NCI-H524 (cell line): Measurements from ENCODE around the gene CCSER1.
"Not testable (repeated sequence)": the region's sequence is repeated elsewhere in the genome, so short reads cannot be mapped to it uniquely, and the experiment has no call there.

Source experiments
- DNase-seq, 2 experiments: peaks; one replicate each; lab custom pipeline; 2025; lab: John Stamatoyannopoulos, UW

CCSER1 gene

GRCh38 chr4:90443231-90443630, 316.0 kb downstream of the CCSER1 start:
- no peak for DNase-seq

GRCh38 chr4:90444904-90445303, 317.7 kb downstream of the CCSER1 start:
- no peak for DNase-seq

- DNase-seq, result no peak
Observed at GRCh38 chr4:90445380-90445779, 318.2 kb downstream of the CCSER1 start.

DNA sequence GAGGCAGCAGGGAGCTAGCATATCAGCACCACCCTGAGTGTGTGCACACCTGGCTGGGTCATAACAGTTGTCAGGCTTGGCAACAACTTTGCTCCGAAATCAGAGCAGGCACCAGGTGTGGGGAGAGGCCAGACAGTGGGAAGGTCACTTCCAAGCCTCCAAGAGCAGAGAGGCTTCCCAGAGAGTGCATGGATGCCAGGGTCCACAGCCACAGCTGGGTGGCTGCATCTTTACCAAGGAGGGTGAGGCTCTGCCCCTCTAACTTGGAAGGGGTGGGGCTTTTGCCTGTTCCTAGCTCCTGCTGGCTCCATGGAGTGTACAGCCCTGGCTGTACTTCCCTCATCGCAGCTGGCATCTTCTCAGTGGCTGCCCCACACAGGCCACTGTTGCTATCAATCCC, 322.4 kb downstream of the CCSER1 start:
- no peak for DNase-seq

DNA sequence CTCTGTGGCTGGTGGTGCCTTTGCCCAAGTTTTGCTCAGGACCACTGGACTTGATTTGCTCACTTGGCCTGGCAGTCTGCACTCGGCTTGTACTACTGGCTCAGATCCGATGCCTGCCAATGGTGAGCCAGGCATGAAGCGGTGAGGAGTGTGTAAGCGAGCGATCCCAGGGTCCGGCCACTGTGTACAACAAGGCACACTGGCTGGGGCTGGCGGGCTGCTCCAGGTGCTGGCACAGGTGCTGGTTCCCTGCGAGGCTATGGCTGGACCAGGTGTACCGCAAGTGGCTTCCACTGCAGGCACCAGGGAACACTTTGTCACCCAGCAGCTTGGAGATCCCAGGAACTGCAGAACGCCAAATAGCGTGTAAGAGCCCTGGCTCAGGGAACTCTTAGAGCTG, 329.7 kb downstream of the CCSER1 start:
- no peak for DNase-seq

DNA sequence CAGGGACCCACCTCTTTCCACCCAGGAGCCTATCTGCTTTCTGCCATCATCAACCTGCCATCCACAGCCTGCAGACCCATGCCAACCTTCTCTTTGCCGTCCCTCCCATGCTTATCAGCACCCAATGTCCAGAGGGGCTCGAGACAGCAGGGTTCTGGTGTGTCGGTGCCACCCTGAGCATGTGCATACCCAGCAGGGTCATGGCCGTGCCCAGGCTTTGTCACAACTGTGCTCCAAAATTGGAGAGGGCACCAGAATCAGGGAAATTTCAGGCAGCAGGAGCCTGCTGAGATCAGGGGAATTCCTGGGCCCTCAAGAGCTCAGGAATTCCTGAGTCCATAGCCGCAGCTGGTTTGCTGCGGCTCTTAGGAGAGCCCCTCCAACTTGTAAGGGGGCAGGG, 330.6 kb downstream of the CCSER1 start:
- DNase-seq, result no peak

DNA sequence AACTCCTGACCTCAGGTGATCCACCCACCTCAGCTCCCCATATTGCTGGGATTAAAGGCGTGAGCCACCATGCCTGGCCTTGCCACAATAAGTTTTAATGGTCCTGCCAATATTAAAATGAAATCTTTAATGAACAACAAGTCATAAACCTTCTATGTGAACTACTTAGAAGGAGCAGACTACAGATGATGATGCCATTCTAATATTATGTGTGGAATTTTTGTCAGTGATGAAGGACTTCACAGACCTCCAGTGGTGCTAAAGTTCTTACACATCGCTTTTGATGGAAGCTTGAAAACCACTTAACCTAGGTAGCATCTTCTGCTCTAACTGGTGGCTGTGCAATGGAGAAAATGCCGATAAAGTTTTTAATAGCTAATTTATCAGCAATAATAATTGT, 331.4 kb downstream of the CCSER1 start:
- DNase-seq, result no peak

DNA sequence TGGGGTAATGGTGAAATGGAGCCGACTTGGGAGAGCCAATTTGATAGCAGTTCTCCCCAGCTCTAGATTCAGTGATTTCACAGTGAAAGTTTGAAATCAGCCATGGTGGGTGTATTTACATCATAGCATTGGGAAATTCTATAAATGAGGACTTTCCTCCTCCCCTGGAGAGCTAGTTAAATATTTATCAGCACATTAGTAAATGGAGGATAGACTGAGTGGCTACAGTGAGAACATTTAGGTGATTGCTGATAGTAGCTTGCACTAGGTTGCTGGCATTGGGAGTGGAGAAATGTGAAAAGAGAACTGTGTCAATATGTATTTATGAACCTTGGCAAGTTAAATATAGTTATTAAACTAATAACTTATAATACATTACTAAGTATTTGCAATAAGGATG, 347.3 kb downstream of the CCSER1 start:
- no peak for DNase-seq

DNA sequence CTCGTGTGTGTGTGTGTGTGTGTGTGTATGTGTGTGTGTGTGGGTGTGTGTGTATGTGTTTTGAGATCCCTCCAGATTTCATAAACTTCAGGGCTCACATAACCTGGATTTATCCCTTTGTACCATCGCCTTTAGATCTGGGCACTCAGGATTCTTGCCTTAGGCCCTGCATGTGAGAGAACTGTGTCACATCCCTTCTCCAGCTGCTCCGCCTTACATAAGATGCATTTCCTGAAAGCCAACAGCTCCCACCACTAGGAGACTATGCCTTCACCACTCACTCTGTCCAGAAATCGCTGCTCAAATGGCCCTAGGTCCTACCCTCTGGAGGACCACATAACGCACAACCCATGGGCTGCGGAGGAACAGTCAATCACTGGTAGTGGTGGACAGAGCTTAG, 348.8 kb downstream of the CCSER1 start:
- no peak for DNase-seq

- DNase-seq, result no peak
Observed at GRCh38 chr4:90476586-90476985, 349.4 kb downstream of the CCSER1 start.

GRCh38 chr4:90484894-90485293, 357.7 kb downstream of the CCSER1 start:
- DNase-seq, result not testable (repeated sequence)

DNA sequence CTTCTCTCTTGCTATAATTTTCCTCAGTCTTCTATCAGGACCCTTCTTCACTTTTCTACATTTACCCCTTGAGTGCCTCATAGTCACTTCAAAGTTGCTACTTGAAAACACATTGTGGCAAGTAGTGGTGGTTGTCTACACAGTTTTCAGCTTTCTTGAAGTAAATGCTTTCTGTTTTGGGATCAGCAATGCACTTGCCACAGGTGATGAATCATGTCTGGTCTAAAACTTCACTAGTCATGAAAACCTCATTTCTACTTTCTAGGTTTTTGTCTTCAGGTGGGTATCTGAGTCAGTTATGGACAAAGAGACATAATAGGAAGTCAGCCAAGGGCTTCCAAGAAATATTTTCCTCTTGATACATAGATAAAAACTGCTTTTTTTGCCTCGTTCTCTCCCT, 359.2 kb downstream of the CCSER1 start:
- no peak for DNase-seq

DNA sequence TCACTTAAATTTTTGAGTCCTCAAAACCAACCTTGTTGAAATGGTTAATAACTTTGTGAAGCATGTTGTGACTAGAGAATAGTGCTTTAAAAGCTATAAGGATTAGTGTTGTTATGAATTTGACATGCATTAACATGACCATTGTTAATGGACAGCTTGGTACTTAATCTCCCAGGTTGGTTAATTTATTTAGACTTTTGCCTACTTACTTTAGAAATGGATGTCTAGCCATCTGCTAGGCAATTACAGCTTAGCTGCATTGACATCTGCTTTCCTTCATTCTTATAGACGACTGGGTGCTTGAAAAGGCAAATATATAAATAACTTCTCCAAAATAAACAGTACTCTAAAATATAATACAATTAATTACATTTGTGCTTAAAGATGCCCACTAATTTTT, 368.0 kb downstream of the CCSER1 start:
- DNase-seq, result peak; percentile 55 to 83

- DNase-seq, result peak in 1 of 2 experiments; percentile 28
Observed at GRCh38 chr4:90495936-90496335, 368.7 kb downstream of the CCSER1 start.

DNA sequence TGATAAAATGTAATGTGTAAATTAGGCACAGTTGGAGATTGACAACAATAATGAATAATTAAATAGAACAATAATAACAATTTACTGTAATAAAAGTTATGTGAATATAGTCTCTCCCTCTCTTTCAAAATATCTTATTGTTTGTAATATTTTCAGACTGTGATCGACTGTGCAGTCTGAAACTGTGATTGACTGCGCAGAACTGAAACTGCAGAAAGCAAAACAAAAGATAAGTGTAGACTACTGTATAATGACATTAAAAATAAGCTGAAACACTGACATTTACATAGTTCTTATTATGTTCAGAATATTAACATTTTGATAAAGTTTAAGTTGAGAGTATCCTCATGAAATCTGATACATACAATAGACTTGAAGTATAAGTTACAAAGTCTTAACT, 371.0 kb downstream of the CCSER1 start:
- no peak for DNase-seq

- no peak for DNase-seq
Observed at GRCh38 chr4:90503677-90504076, 376.5 kb downstream of the CCSER1 start.

DNA sequence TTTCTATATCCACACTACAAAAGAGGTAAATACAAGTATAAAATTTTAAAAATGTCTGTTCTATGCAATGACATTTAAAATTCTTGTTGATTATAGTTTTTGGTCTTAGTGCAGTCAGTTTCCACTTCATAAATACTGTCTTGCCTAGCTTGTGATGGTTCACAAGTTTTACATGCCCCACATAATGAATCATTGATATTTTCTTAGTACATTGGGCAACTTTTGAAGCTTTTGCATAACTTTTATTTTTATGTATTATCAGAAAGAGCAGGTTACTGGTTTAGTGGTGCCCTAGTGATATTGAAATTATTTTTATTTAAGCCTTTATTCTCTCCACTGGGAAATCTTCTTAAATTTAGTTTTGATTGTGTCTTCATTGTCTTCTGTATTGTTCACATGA, 388.0 kb downstream of the CCSER1 start:
- DNase-seq, result no peak

GRCh38 chr4:90528551-90528950, 401.4 kb downstream of the CCSER1 start:
- no peak for DNase-seq

DNA sequence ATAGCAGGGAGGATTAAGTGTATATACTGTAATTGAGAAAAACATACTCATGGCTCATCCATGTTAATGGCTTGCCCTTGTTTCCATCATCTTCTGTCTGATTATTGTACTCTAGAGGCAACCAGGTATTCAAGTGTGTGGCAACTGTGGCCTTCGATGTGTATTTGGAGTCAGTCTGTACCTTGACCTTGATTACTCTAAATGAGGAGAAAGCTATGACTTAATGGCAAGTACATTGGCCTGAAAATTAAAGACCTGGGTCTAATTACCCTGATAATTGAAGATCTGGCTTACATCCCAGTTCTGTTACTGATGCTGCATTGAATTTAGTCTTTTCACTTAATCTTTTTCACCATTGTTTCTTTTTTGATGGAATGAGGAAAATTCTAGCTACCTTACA, 409.2 kb downstream of the CCSER1 start:
- no peak for DNase-seq

DNA sequence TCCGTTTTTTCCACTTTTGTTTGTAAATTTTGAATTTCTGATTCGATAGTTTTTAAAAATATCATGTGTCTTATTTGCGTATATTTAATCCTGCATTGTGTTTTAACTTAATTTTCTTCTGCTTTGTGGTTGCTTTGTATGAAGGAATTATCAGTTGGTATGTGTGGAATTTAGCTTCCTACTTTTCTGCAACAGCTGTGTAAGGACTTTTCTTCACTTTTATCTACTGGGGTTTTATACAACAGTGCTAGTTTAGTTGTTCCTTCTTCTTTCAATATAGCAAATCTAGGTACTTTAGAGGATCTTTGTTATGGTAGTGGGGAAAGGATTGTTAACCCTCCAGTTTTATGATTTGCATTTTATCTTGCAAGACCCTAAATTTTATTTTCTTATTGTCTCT, 410.3 kb downstream of the CCSER1 start:
- DNase-seq, result no peak

DNA sequence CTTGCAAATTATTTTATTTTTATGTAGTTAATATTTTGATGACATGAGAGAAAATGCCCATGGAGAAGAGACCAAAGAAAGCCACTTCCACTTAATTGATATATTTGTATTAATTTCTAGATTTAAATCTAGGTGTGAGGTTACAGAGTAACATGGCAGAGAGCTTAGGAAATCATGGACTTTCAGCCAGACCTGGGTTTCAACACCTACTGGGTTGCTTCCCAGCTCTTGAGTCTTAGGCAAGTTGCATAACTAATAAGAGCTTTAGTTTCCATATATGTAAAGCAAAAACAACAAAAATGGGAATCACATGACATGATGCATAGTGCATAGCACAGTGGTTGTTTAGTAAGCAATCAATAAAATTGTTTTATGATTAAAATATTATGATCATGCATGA, 413.3 kb downstream of the CCSER1 start:
- DNase-seq, result no peak

DNA sequence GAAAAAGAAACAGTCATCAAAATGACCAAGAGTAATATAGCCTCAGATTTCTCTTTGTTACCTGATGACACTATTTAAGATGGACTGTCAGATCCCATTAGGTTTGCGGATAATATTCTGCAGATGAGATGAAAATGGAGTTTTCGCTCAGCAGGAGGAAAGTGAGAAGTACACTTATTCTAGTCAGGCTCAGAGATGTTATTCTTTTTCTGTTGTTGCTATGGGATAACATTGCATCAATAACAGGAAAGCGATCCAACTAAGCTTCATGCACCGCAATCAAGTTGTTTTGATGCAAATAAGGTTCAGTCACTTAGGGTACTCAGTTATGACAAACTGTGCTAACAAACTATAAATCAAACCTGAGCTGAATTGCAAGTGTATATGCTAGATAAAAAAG, 415.0 kb downstream of the CCSER1 start:
- DNase-seq, result no peak

GRCh38 chr4:90543419-90544170, 416.4 kb downstream of the CCSER1 start:
- DNase-seq, result no peak

GRCh38 chr4:90544532-90545045, 417.4 kb downstream of the CCSER1 start:
- no peak for DNase-seq
